GM21367 (cell line): ENCODE data around the gene ATF7.
"Not testable (repeated sequence)": the region's sequence is repeated elsewhere in the genome, so short reads cannot be mapped to it uniquely, and the experiment has no call there.

Experiments used
- ATAC-seq: cut with Tn5 transposase; IDR thresholded peaks from one replicate; pipeline ENCODE4 v1.9.1; 2021; ENCODE audit not compliant: unreplicated experiment

Gene ATF7

DNA sequence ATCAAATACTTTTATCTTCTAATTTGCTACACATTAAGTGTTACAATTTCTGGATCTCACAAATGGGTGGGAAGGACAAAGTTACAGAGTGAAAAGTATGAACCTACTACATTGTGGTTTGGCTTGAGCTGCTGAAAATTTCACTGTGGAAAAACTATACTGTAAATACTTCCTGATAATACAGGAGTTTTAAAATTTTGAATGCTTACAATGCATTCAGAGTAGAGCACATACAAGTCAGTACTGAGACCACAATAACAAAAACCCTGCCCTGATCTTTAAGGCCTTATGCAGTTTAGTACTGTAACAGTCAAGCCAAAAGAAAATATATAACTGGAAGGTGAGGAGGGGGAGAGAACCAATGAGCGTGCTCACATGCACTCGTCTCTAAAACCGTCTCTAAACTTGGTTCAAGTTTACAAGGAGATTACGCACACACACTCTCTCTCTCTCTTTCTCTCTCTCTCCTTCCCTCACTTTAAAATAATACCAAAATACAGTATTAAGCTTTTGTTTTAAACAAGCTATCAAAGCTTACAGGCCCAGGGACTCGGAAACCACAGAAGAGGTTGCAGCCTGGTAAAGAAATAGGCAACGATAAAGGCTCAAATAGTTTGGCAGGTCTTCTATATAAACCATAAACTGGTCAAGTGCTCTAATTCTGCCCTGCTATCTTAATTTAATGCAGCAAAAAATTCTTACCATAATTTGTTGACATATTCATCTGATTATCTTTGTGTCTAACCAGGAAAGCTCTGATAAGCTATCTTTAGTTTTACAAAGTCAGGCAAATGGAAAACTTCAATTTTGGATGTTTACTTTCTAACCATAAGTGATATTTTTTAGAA, 58.0 kb downstream of the ATF7 start:
- ATAC-seq, result no peak

DNA sequence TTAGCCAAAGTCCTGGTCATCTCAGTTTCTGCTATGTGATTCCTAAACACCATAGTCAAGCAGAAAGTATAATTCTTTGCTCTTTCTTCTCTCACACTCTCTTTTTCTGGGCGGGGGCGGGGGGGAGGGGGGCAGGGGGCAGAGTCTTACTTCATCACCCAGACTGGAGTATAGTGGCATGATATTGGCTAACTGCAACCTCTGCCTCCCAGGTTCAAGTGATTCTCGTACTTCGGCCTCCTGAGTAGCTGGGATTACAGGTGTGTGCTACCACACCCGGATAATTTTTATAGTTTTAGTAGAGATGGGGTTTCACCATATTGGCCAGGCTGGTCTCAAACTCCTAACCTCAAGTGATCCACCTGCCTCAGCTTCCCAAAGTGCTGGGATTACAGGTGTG, 60.8 kb downstream of the ATF7 start:
- ATAC-seq, result not testable (repeated sequence)

DNA sequence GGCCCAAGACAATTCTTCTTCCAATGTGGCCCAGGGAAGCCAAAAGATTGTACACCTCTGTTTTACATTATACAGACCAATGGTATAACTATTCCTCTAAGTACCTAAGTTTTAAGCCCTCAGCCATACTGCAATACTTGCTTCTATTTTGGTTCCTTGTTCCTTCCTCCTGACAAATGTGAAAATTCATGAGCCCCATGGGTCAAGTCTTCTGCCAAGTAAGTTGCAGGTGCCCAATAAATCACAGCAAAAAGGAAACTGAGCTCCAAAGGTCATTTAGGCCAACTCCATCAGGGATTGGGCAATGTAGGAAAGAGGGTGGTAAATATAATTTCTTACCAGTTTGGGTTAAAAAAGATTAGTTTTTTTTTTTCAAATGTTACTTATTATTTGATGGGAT, 61.2 kb downstream of the ATF7 start:
- ATAC-seq, result no peak

DNA sequence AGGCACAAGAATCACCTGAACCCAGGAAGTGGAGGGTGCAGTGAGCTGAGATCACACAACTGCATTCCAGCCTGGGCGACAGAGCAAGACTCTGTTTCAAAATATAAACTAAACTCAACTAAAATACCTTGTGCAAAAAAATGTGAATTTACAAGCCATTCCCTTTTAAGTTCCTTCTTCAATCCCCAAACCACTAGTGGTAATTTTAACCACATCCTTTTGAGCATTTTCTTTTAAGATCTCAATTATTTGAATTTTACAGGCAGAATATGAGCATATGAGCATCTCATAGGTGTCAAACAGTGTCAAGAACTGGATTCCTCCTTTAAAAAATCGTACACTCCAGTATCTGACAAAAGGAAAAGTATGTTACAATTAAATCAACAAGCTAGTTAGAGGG, 61.9 kb downstream of the ATF7 start:
- ATAC-seq, result no peak

DNA sequence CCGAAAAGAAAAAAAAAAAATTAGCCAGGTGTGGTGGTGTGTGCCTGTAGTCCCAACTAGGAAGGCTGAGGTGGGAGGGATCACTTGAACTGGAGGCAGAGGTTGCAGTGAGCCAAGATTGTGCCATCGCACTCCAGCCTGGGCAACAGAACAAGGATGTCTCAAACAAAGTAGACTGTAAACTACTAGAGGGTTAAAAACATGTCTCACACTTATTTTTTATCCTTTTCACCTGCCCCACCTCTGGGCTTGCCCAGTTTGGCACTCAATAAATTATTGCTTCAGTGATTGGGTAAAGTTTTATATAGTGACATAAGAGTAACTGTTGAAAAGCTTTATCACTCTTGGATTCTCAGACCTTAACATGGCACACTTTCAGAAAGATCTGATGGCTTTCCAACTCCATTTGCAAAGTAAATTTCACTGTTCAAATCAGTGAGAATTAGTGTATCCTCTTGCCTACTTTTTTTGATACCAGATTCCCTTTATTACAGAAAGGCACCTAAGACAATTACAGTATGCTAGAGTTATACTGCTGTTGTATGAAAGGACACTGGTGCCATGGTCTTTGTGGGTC, 62.6 kb downstream of the ATF7 start:
- ATAC-seq, result no peak

DNA sequence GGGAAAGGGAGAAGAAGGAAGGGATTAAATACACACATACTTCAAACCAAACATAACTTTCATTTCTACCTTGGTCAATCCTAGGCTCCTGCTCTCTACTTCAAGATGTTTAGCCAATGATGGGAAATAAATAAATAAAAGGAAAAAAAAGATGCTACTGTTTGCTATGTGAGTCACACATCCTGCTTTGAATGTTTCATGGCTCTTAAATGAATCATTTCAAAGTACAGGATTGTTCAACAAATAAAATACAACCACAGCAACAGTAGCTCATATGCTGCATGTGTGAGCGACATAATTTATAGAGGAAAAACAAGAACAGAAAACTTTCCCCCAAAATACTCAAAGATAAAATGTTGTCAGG, 64.6 kb downstream of the ATF7 start:
- no peak for ATAC-seq

DNA sequence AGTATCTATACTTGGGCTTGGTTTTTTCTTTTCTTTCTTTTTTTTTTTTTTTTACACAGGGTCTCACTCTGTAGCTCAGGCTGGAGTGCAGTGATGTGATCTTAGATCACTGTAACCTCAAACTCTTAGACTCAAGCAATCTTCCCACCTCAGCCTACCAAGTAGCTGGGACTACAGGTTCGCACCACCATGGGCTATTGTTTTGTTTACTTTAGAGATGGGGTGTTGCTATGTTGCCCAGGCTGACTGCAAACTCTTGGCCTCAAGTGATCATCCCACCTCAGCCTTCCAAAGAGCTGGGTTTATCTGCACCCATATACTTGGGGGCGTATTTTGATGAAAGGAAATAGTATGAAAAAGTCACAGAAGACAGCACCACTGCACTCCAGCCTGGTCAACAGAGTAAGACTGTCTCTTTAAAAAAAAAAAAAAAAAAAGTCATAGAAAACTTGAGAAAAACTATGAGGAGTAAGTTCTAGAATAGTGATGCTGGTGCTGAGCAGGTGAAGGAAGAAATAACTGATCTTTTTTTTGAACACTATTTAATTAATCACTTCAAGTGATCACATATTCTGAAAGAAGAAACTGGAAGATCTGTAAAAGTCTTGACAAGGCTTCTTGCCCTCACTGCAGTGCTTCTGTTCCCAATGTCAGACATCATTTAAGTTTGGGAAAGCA, 65.1 kb downstream of the ATF7 start:
- ATAC-seq, result no peak

DNA sequence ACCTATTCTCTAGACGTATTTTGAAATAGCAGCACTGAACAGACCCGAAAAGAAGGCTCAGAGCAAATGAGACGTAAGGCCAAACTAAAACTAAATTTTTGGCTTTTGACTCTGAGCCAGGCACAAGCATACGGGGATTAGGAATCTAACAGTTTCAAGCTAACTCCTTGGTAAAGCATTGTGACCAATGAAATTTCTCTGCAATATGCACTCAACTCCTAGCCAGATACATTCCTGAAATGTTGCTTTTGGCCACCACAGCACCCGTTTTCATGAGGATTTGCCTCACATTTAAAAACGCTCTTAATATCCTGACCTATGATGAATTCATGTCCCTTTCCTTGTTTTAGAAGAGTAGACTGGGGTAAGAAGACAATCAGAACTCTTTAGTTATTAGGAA, 65.8 kb downstream of the ATF7 start:
- no peak for ATAC-seq

DNA sequence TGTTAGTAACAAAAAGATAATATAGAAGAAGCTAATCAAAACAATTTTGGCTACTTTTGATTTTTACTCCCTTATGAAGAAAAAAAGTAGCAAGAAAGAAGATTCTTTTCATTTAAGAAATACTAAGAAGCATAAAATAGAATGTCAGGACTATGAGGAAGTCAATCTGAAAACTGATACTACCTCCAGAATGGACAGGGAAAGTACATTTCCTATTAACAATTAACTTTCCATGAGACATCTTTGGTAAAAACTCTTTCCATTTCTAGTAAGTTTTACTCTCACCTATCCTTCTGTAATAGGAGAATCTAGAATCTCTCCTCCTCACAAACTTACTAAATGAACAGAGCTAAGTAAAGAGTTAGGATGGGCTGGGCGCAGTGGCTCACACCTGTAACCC, 67.6 kb downstream of the ATF7 start:
- no peak for ATAC-seq

DNA sequence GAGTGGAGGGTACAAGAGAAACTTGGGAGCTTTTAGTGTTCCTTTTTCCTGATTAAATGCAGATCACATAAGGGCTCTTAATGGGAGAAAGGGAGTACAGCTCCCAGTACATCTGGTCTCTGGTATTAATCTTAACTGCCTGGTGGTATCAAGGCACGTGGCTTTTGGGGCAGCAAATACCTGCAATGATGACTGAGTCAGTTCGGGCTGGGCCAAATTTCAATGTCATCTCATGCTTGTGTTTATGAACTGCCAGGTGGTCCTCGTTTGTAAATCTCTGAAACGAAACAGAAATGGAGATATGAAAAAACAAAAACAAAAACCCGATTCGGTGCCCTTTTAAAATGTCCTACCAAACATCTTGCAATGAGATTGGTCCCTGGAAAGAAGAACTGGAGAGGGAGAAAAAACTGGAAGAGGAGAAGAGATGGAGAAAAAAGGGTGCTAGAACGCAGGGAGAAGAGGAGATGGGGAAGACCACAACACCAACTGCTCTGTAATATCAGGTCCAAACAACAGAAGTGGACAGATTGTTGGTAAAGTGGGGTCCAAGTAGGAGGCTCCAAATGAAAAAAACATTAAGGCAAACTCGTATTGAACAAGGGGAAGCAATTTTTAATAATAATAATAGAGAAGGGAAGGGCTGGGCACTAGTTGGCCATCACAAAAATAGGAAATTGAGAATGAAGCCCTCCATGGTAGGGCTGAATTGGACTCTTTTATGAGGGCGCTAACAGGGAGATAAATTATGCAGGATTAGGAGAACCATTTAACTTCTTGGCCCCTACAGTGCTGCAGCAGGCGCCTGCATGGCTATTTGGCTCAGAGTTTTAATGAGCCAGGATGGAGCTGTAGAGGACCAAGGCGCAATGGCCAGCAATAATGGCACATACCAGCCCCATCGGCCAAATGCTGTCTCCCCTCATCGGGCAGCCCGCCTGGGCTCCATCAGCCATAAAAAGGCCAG, 73.5 kb downstream of the ATF7 start:
- no peak for ATAC-seq

DNA sequence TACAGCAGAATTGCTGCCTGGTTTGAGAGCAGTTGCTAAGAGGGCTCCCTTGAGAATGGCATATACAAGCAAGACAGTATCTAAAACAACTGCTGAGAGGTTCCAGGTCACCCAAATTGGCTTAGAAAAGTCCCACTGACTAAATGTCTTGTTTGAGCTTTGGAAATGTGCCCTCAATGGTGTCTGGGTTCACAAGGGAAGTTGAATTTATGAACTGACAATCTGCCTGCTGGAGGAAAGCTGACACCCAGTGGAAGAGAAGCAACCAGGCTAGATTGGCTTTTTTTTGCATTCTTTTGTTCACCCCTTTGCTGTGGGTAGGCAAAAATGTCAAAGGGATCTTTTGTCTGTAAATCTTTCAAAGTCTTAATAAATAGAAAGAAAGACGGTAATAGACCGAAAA, 74.3 kb downstream of the ATF7 start:
- ATAC-seq, result no peak

DNA sequence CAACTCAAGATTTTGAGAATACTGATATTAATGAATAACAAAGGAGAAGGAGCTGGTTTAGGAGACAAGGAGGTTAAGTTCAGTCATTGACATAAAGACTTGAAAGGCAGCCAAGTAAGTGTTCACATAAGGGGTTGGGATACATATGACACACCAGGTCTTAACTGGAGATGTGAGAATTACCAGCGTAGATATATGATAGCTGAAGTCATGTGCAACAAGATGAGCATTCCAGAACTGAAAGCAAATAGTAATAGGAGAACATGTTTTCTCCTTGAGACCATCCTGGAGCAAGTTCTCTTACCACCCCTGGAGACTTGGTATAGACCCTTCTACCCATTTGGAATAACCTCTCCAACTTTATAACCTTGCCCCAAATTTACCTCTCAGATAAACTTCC, 75.6 kb downstream of the ATF7 start:
- no peak for ATAC-seq

DNA sequence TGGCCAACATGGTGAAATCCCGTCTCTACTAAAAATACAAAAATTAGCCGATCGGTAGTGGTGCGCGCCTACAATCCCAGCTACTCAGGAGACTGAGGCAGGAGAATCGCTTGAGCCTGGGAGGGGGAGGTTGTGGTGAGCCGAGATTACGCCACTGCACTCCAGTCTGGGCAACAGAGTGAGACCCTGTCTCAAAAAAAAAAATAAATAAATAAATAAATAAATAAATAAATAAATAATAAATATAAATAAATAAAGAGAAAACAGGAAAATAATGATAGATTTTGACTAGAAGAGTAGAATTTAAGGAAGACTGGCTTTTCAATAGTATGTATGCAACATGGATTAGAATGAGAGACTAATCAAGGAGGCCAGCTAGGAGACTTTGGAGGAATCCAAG, 76.1 kb downstream of the ATF7 start:
- ATAC-seq, result not testable (repeated sequence)

DNA sequence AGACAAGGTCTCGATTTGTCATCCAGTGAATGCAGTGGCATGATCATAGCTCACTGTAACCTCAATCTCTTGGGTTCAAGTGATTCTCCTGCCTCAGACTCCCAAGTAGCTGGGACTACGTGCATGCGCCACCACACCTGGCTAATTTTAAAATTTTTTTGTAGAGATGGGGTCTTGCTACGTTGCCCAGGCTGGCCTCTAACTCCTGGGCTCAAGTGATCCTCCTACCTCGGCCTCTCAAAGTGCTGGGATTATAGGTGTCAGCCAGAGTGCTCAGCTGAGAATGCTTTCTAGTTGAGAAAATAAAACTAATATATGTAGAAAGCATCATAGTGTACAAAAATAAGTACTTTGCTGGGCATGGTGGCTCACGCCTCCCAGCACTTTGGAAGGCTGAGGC, 77.8 kb downstream of the ATF7 start:
- not testable (repeated sequence) for ATAC-seq

DNA sequence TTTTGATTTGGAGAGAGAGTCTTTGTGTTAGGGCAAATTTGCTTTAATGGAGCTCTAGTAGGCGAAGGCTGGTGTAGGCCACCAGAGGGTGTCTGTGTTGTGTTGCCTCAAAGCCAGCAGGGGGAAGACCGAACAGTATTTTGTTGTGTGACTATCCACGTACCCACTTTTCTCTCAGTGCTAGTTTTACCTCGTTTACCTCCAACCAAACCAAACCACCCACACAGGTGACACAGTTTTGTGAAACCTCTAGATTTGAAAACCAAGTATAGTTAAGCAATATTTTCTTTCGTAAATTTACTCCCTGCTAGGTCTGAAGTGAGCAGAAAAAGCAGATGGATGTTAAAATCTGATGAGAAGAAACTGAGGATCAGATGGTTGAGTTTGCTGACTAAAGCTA, 82.6 kb downstream of the ATF7 start:
- peak; percentile 79 for ATAC-seq

DNA sequence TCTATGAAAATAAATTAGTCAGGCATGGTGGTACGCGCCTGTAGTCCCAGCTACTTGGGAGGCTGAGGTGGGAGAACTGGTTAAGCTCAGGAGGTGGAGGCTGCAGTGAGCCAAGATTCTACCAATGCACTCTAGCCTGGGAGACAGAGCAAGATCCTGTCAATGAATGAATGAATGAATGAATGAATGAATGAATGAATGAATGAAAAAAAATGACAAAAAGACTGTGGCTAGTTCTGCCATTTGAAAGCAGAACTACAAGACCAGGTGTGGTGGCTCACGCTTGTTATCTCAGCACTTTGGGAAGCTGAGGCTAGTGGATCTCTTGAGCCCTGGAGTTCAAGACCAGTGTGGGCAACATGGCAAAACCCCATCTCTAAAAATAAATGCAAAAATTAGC, 86.7 kb downstream of the ATF7 start:
- ATAC-seq, result no peak

DNA sequence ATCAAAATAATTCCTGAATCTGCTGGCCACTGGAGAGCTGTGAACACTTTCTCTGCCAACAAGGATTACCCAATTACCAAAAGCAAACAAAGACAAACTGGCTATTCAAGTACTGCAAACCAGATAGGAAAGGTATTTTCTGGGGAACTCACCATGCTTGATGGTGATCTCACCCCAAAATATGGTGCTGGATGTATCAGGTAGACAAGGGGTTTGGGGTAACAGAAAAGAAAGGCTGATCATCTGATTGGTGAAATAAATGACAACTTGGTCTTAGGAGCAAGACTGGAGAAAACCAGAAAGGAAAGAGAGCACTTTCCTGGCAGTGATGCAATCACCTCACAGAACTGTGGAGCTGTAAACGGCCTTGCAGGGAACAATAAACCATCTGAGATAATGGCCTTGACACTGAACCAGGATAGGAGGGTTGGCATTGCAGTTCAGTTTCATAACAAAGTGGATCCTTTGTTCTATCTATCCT, 87.9 kb downstream of the ATF7 start:
- no peak for ATAC-seq

DNA sequence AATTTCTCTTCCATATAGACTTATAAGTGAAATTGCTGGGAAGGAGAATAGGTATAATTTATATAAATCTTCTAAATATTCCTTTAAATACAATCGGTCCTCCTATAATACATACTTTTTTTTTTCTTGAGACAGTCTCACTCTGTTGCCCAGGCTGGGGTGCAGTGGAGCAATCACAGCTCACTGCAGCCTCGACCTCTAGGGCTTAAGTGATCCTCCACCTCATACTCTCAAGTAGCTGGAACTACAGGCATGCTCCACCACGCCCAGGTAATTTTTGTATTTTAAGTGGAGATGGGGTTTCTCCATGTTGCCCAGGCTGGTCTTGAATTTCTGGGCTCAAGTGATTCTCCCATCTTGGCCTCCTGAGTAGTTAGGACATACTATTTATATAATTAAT, 89.2 kb downstream of the ATF7 start:
- ATAC-seq, result no peak

DNA sequence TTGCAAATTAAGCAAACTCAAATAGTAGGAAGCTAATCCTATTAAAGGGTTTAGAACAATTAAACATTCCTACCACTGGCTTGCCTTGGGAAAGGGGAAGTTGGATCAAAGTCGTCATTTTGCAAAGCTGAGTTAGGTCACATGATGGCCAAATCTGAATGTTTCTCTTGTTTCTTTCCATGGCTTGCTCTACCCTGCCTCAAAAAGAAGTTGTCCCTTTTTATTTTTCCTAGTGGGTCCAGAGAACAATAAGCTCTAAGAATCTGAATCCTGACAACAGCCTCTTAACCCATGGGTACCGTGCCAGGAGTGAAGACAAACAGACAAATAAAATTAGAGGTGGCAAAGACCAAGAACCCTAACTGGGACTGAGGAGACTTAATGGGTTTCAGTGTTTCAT, 92.7 kb downstream of the ATF7 start:
- ATAC-seq, result no peak

DNA sequence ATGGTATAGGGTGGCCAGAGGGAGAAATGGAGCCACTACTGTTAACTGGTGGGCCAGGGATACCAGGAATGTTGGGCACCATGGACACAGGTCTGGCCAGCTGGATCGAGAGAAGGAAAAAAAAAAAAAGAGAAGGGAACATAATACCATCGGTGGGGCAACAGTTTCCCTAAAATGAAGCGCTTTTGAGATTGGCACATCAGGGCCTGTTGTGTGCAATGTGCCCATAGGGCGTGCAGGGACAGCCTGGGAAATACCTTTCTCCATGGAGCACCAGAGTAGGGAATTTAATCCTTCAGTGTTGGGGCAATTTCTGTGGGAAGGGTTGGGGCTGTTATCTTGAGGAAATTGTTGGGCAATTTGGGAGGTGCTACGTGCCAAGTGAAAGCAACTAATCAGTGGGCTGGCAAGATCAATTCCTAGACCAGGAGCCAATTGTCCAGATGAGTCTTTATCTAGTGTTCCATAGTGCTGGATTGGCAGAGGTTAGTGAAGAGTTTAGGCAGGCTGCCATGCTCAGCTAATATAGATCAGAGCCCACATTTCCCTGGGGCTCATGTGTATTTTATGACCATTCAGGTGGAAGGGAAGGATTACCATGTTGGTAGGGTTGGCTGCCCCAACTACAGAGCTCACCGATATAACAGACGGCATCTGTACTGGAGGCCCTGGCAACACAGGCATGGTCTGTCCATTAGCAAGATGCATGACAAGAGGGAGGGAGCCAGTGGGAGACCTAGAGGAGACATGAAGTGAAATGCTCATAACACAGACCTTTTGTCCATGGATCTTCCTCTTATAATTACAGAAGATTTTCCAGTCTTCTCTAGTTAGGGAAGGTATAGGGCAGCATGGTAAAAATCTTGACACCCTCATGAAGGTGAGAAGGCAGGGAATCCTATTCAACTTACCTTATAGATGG, 93.4 kb downstream of the ATF7 start:
- no peak for ATAC-seq
